Liver (tissue), 9 donors: Measurements from ENCODE around the gene TCFL5. TPM values are rescaled to one million over a fixed set of nuclear protein-coding genes. Genes with fewer than 3 reads are reported as not detected.

ENCODE experiments used
- DNase-seq: peaks from one replicate; pipeline ENCODE4 v3.0.0-alpha.2; 2017; ENCODE audit warnings: low spot score
- H3K27ac ChIP-seq, 2 donors: one replicate each; pipeline ENCODE4 v1.7.0; 2013; ENCODE audit warnings: inconsistent platforms in 2 of 2, low read length in 2 of 2, control low read depth in 1 of 2, low read depth in 1 of 2, mild to moderate bottlenecking in 1 of 2
- H3K27me3 ChIP-seq, 4 donors: one replicate each; pipeline versions ENCODE4 v1.6.1 to v1.7.0; 2013; ENCODE audit warnings: low read length in 3 of 4, inconsistent platforms in 1 of 4, mild to moderate bottlenecking in 1 of 4, moderate library complexity in 1 of 4; ENCODE audit not compliant: control insufficient read depth in 4 of 4, insufficient read depth in 4 of 4
- H3K36me3 ChIP-seq, 4 donors: one replicate each; pipeline versions ENCODE4 v1.6.1 to v1.7.0; 2013; ENCODE audit warnings: low read length in 3 of 4, mild to moderate bottlenecking in 3 of 4, low read depth in 1 of 4, moderate library complexity in 1 of 4; ENCODE audit not compliant: control insufficient read depth in 4 of 4, insufficient read depth in 3 of 4
- H3K4me1 ChIP-seq, 4 donors: one replicate each; pipeline versions ENCODE4 v1.6.1 to v1.7.0; 2013; ENCODE audit warnings: low read length in 3 of 4, mild to moderate bottlenecking in 3 of 4, moderate library complexity in 1 of 4; ENCODE audit not compliant: control insufficient read depth in 4 of 4, insufficient read depth in 4 of 4
- H3K4me3 ChIP-seq, 3 donors: one replicate each; pipeline versions ENCODE4 v1.6.1 to v1.7.0; 2013; ENCODE audit warnings: low read length in 3 of 3, control low read depth in 1 of 3, low read depth in 1 of 3, mild to moderate bottlenecking in 1 of 3
- H3K9ac ChIP-seq, 2 donors: one replicate each; pipeline ENCODE4 v1.7.0; 2013; ENCODE audit warnings: low read length in 2 of 2, mild to moderate bottlenecking in 2 of 2, moderate library complexity in 2 of 2, control low read depth in 1 of 2, low read depth in 1 of 2
- H3K9me3 ChIP-seq, 4 donors: one replicate each; pipeline versions ENCODE4 v1.6.1 to v1.7.0; 2013; ENCODE audit warnings: low read length in 3 of 4; ENCODE audit not compliant: control insufficient read depth in 4 of 4
- EGR1 ChIP-seq, 2 donors: IDR thresholded peaks; 2 replicates each; pipeline ENCODE4 v1.6.1; 2016 to 2018; ENCODE audit warnings: antibody characterized with exemption in 2 of 2, low read depth in 2 of 2
- FOXA1 ChIP-seq: IDR thresholded peaks from 2 replicates; pipeline ENCODE4 v1.6.1; 2016; ENCODE audit warnings: antibody characterized with exemption
- GABPA ChIP-seq, 2 donors: IDR thresholded peaks in 1 of 2; conservative IDR thresholded peaks in 1 of 2; 2 replicates each; pipeline ENCODE4 v1.6.1; 2016; ENCODE audit warnings: antibody characterized with exemption in 2 of 2, mild to moderate bottlenecking in 1 of 2, moderate library complexity in 1 of 2
- HNF4A ChIP-seq, 2 donors: conservative IDR thresholded peaks; 2 replicates each; pipeline ENCODE4 v1.6.1; 2016; ENCODE audit warnings: antibody characterized with exemption in 2 of 2, mild to moderate bottlenecking in 2 of 2
- HNF4G ChIP-seq: IDR thresholded peaks from 2 replicates; pipeline ENCODE4 v1.6.1; 2016; ENCODE audit warnings: antibody characterized with exemption
- JUND ChIP-seq, 2 donors: IDR thresholded peaks; 2 replicates each; pipeline ENCODE4 v1.6.1; 2016; ENCODE audit warnings: antibody characterized with exemption in 2 of 2
- REST ChIP-seq: IDR thresholded peaks from 2 replicates; pipeline ENCODE4 v1.6.1; 2016; ENCODE audit warnings: antibody characterized with exemption, mild to moderate bottlenecking
- RXRA ChIP-seq, 2 donors: IDR thresholded peaks; 2 replicates each; pipeline ENCODE4 v1.6.1; 2017 to 2018; ENCODE audit warnings: antibody characterized with exemption in 2 of 2, mild to moderate bottlenecking in 1 of 2
- SP1 ChIP-seq: IDR thresholded peaks from 2 replicates; pipeline ENCODE4 v1.6.1; 2018; ENCODE audit warnings: antibody characterized with exemption, mild to moderate bottlenecking
- TAF1 ChIP-seq: conservative IDR thresholded peaks from 2 replicates; pipeline ENCODE4 v1.6.1; 2016; ENCODE audit warnings: antibody characterized with exemption, mild to moderate bottlenecking
- YY1 ChIP-seq: IDR thresholded peaks from 2 replicates; pipeline ENCODE4 v1.6.1; 2016; ENCODE audit warnings: antibody characterized with exemption, mild to moderate bottlenecking
- ZBTB33 ChIP-seq: IDR thresholded peaks from 2 replicates; pipeline ENCODE4 v1.6.1; 2016; ENCODE audit warnings: antibody characterized with exemption
- WGBS: extraction: QIAGEN DNeasy Blood & Tissue Kit; methylation state at CpG from one replicate; pipeline ENCODE4 v1.1.7; 2013; 5-methylcytosine and 5-hydroxymethylcytosine counted together
- polyA plus RNA-seq, 2 donors: library from polyadenylated mRNA; stranded (reverse) in 1 of 2; unstranded in 1 of 2; fragments of 200-250 nt in 1 of 2; fragments of >200 nt in 1 of 2; fragmentation: Nextera tagmentation in 1 of 2; extraction: Ambion mirVana in 1 of 2; gene quantifications; one replicate each; pipeline versions ENCODE4 v1.2.1 to v1.2.3, GENCODE V29; 2013 to 2015
- total RNA-seq, 2 donors: library from RNA; depleted of rRNA; stranded (reverse); fragments of >200 nt; gene quantifications; one replicate each; pipeline ENCODE4 v1.2.3, GENCODE V29; 2014
- TF ChIP-seq, protein P1 (sequence below): IDR thresholded peaks from 2 replicates; pipeline ENCODE4 v1.6.1; 2016; ENCODE audit warnings: antibody characterized with exemption
- TF ChIP-seq, protein P2 (sequence below): IDR thresholded peaks from 2 replicates; pipeline ENCODE4 v1.6.1; 2016; ENCODE audit warnings: antibody characterized with exemption
- TF ChIP-seq, protein P3 (sequence below): fragments of 150-350 bp; IDR thresholded peaks from 2 replicates; pipeline ENCODE4 v1.5.1; 2017; ENCODE audit warnings: improper control_type of control experiment, low read depth, low read length; ENCODE audit not compliant: missing input control
- donor health status: healthy.
- donor health status: healthy.
- donor health status: healthy.
- donor health status: healthy.
- donor health status: healthy.

Gene TCFL5
- total and polyA plus RNA-seq, 4 donors: 0.79 to 3.8 (median 2.2) TPM

DNA sequence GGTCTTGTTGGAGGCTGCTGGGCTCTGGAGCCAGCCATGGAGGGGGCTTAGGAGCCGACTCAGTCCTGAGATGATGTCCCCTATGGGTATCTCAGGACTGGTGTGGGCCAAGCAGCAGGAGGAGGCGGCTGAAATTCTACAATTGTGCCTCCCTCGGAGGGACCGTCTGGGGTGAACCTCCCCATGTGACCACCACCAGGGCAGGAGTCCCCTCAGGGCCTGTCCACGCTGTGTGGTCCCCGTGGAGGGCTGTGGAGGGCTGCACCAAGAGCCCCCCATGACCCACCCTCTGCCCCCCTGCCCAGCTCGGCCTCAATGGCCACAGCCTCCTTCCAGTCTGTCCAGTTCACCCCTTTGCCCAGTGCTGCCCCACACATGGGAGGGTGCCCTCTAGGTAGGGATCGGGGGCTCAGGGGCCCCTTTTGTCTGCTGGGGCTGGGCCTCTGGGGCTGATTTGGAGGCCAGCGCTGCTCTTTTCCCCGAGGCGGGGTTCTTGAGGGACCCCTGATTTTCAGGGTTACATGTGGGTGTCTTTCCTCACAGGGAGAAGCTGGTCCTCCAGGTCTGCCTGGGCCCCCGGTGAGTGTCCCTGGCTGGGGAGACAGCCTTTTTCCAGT lies 43.5 kb downstream of the TCFL5 start:
- WGBS: 73% methylated on average over 12 of the region's 12 CpGs
- H3K9me3 ChIP-seq: no peaks in the 10 kb centered on the region
- H3K4me3 ChIP-seq: no peak overlapping the region
- TF ChIP-seq, protein P1, sequence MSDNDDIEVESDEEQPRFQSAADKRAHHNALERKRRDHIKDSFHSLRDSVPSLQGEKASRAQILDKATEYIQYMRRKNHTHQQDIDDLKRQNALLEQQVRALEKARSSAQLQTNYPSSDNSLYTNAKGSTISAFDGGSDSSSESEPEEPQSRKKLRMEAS: no peak
- no peak for TF ChIP-seq GABPA (IDR thresholded peaks at IDR 0.05 in 1 of 2, conservative IDR thresholded peaks at IDR 0.05 in 1 of 2)
- H3K9ac ChIP-seq: no peak overlapping the region
- H3K4me1 ChIP-seq: peaks cover 3 to 14% (median 5%) of the 10 kb centered on the region in 4 donors
- peaks cover 0 to 5% (median 2%) of the 10 kb centered on the region in 4 donors for H3K36me3 ChIP-seq
- no peak overlapping the region for H3K27ac ChIP-seq
- no peak for DNase-seq
- H3K27me3 ChIP-seq: peaks cover 0 to 4% (median 0%) of the 10 kb centered on the region in 4 donors

- Histone ChIP-seq H3K36me3 (peaks cover 0 to 14% (median 7%) of the 10 kb centered on the region in 4 donors), H3K4me3 (peak within 1 kb of the TSS in 1 of 3 donors; percentile 24), H3K4me1 (peaks cover 3 to 14% (median 5%) of the 10 kb centered on the region in 4 donors), H3K27me3 (peaks cover 0 to 4% (median 0%) of the 10 kb centered on the region in 4 donors), H3K9me3 (no peaks in the 10 kb centered on the region), H3K27ac (no peak within 1 kb of the TSS), H3K9ac (no peak within 1 kb of the TSS)
- no peak for TF ChIP-seq EGR1 (IDR thresholded peaks at IDR 0.05; ENCODE audit: low read depth in 2 of 2)
- no peak for TF ChIP-seq ZBTB33
- no peak for TF ChIP-seq FOXA1
- TF ChIP-seq, protein P2, sequence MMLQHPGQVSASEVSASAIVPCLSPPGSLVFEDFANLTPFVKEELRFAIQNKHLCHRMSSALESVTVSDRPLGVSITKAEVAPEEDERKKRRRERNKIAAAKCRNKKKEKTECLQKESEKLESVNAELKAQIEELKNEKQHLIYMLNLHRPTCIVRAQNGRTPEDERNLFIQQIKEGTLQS: no peak
- no peak for TF ChIP-seq HNF4G
- no peak for TF ChIP-seq HNF4A (conservative IDR thresholded peaks at IDR 0.05)
- TF ChIP-seq JUND (IDR thresholded peaks at IDR 0.05): no peak
- TF ChIP-seq, protein P1: no peak
- TF ChIP-seq RXRA (IDR thresholded peaks at IDR 0.05): no peak
- TF ChIP-seq YY1: no peak
- TF ChIP-seq TAF1: no peak
- no peak for TF ChIP-seq REST
- TF ChIP-seq, protein P3, sequence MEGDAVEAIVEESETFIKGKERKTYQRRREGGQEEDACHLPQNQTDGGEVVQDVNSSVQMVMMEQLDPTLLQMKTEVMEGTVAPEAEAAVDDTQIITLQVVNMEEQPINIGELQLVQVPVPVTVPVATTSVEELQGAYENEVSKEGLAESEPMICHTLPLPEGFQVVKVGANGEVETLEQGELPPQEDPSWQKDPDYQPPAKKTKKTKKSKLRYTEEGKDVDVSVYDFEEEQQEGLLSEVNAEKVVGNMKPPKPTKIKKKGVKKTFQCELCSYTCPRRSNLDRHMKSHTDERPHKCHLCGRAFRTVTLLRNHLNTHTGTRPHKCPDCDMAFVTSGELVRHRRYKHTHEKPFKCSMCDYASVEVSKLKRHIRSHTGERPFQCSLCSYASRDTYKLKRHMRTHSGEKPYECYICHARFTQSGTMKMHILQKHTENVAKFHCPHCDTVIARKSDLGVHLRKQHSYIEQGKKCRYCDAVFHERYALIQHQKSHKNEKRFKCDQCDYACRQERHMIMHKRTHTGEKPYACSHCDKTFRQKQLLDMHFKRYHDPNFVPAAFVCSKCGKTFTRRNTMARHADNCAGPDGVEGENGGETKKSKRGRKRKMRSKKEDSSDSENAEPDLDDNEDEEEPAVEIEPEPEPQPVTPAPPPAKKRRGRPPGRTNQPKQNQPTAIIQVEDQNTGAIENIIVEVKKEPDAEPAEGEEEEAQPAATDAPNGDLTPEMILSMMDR: no peak
- no peak for TF ChIP-seq SP1
- 10% methylated on average over 108 of the region's 108 CpGs for WGBS
- no peak for DNase-seq
Measured at GRCh38 chr20:62816884-62817873, 44.4 kb downstream of the TCFL5 start, which contains the start of gene COL9A3. Gene COL9A3, plus strand, starts transcription at chr20:62817050. Its CDS starts 15 bp downstream, at chr20:62817065.
